Measurements from ENCODE around the gene MYADML2. TPM values are rescaled to one million over a fixed set of nuclear protein-coding genes. Genes with fewer than 3 reads are reported as not detected.

Gene MYADML2
- total and polyA plus RNA-seq, 12 donors = 0.26 to 8.6 (median 4.9) TPM

GRCh38 chr17:81964081-81964849 is 17.2 kb upstream of the MYADML2 start:
- peaks cover 14 to 46% (median 34%) of the 10 kb centered on the region in 9 donors for H3K4me1 ChIP-seq
- no peak overlapping the region for H3K4me3 ChIP-seq
- no peaks in the 10 kb centered on the region for H3K9me3 ChIP-seq
- ATAC-seq = no peak
- H3K27ac ChIP-seq = no peak overlapping the region
- intact Hi-C loops (cut with DNase I) = loop anchor here in 3 of 10 donors (5.0 to 10.0 kb wide), 3 partner anchors 53 to 193 kb away; no protein-coding TSS in a partner anchor
- no peak for TF ChIP-seq CTCF (IDR thresholded peaks at IDR 0.05)
- no peaks in the 10 kb centered on the region for H3K36me3 ChIP-seq
- WGBS, 2 donors = 62 to 64% methylated on average over 22 of the region's 22 CpGs
- no peak for DNase-seq
- H3K27me3 ChIP-seq = peaks cover 23 to 91% (median 59%) of the 10 kb centered on the region in 7 donors

- 53 to 58% methylated on average over 37 of the region's 37 CpGs for WGBS, 2 donors
- peaks cover 33 to 91% (median 74%) of the 10 kb centered on the region in 7 donors for H3K27me3 ChIP-seq
- no peaks in the 10 kb centered on the region for H3K36me3 ChIP-seq
- intact Hi-C loops (cut with DNase I) = loop anchor here in 3 of 10 donors (5.0 to 10.0 kb wide), 3 partner anchors 55 to 195 kb away; no protein-coding TSS in a partner anchor
- H3K4me1 ChIP-seq = peaks cover 8 to 39% (median 26%) of the 10 kb centered on the region in 9 donors
- ATAC-seq (no peak), DNase-seq (no peak)
- no peaks in the 10 kb centered on the region for H3K9me3 ChIP-seq
- no peak overlapping the region for H3K27ac ChIP-seq
- H3K4me3 ChIP-seq = no peak overlapping the region
- no peak for TF ChIP-seq CTCF (IDR thresholded peaks at IDR 0.05)
Measured at GRCh38 chr17:81962499-81963441, 15.7 kb upstream of the MYADML2 start.

GRCh38 chr17:81961521-81962498 is 14.8 kb upstream of the MYADML2 start:
- H3K9me3 ChIP-seq = no peaks in the 10 kb centered on the region
- H3K27me3 ChIP-seq = peaks cover 33 to 91% (median 75%) of the 10 kb centered on the region in 7 donors
- no peak for ATAC-seq
- no peaks in the 10 kb centered on the region for H3K36me3 ChIP-seq
- TF ChIP-seq CTCF (IDR thresholded peaks at IDR 0.05) = no peak
- H3K4me3 ChIP-seq = no peak overlapping the region
- no peak for DNase-seq
- 8 to 11% methylated on average over 63 to 81 of the region's 82 CpGs for WGBS, 2 donors
- intact Hi-C loops (cut with DNase I) = loop anchor here in 6 of 10 donors (2.0 to 10.0 kb wide), 4 partner anchors 55 to 195 kb away; no protein-coding TSS in a partner anchor
- H3K27ac ChIP-seq = no peak overlapping the region
- H3K4me1 ChIP-seq = peaks cover 0 to 29% (median 16%) of the 10 kb centered on the region in 9 donors

All from heart right ventricle (tissue), 16 donors.